22Rv1 (cell line): ENCODE results near the gene PTPRM.

Source experiments
- H3K27ac ChIP-seq: fragments of 450-650 bp; 2 replicates; pipeline ENCODE4 v1.5.1; 2017
- ZFX ChIP-seq: fragments of 450-650 bp; IDR thresholded peaks from 2 replicates; pipeline ENCODE4 v1.6.1; 2017; ENCODE audit warnings: antibody characterized with exemption, borderline replicate concordance
- TF ChIP-seq, protein P1 (sequence below): fragments of 450-650 bp; IDR thresholded peaks from 2 replicates; pipeline ENCODE4 v1.5.1; 2017; ENCODE audit warnings: mild to moderate bottlenecking

Gene PTPRM

GRCh38 chr18:8424917-8425725, 858.0 kb downstream of the PTPRM start:
- no peak overlapping the region for H3K27ac ChIP-seq
- TF ChIP-seq ZFX = no peak
- TF ChIP-seq, protein P1, sequence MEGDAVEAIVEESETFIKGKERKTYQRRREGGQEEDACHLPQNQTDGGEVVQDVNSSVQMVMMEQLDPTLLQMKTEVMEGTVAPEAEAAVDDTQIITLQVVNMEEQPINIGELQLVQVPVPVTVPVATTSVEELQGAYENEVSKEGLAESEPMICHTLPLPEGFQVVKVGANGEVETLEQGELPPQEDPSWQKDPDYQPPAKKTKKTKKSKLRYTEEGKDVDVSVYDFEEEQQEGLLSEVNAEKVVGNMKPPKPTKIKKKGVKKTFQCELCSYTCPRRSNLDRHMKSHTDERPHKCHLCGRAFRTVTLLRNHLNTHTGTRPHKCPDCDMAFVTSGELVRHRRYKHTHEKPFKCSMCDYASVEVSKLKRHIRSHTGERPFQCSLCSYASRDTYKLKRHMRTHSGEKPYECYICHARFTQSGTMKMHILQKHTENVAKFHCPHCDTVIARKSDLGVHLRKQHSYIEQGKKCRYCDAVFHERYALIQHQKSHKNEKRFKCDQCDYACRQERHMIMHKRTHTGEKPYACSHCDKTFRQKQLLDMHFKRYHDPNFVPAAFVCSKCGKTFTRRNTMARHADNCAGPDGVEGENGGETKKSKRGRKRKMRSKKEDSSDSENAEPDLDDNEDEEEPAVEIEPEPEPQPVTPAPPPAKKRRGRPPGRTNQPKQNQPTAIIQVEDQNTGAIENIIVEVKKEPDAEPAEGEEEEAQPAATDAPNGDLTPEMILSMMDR = no peak

GRCh38 chr18:8426401-8426800, 859.3 kb downstream of the PTPRM start:
- TF ChIP-seq ZFX = no peak
- TF ChIP-seq, protein P1 = peak; percentile 45
- H3K27ac ChIP-seq = no peak overlapping the region

DNA sequence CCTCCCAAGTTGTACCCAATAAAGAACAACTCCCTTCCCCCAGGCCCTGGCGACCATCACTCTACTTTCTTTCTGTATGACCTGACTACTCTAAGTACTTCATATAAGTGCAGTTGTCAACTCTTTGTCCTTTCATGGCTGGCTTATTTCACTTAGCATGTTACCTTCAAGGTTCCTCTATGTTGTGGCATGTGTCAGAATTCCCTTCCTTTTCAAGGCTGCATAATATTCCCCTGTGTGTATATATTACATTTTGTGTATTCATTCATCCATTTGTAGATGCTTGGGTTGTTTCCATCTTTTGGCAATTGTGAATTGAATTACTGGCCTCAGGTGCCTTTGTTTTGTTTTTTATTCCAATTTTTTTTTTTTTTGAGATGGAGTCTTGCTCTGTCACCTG, 860.2 kb downstream of the PTPRM start:
- no peak for TF ChIP-seq ZFX
- TF ChIP-seq, protein P1 = no peak
- no peak overlapping the region for H3K27ac ChIP-seq

GRCh38 chr18:8428951-8429350, 861.8 kb downstream of the PTPRM start:
- TF ChIP-seq, protein P1 = no peak
- TF ChIP-seq ZFX = no peak

DNA sequence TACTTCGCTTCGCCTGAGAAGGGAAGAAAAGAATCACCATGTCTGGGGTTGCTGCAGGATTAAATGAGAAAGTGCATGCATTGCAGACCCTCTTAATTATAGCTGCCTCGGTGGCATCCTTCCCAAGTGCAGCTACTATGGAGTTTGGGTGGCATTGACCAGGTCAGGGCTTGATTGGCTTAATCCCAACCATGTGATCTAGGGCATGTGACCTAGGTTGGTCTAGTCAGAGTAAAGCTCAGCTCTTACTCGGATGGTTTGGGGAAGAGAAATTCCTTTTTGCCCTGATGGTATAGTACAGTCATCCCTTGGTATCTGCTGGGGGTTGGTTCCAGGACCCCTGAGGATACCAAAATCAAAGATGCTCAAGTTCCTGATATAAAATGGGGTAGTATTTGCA, 863.9 kb downstream of the PTPRM start:
- TF ChIP-seq, protein P1 = no peak
- no peak for TF ChIP-seq ZFX

More at GRCh38 chr18:8428951-8429350, 861.8 kb downstream of the PTPRM start:
- no peak overlapping the region for H3K27ac ChIP-seq

GRCh38 chr18:8433323-8433722, 866.2 kb downstream of the PTPRM start:
- H3K27ac ChIP-seq = no peak overlapping the region
- TF ChIP-seq, protein P1 = no peak
- no peak for TF ChIP-seq ZFX

More for the DNA sequence above, 863.9 kb downstream of the PTPRM start:
- H3K27ac ChIP-seq = no peak overlapping the region

GRCh38 chr18:8433771-8434170, 866.7 kb downstream of the PTPRM start:
- TF ChIP-seq, protein P1 = no peak
- no peak for TF ChIP-seq ZFX

More at GRCh38 chr18:8433771-8434170, 866.7 kb downstream of the PTPRM start:
- H3K27ac ChIP-seq = no peak overlapping the region
